ENCODE measurements around the gene ABI3BP.

GRCh38 chr3:100880072-100880471 is 113.1 kb downstream of the ABI3BP start:
- TF ChIP-seq CTCF (IDR thresholded peaks at IDR 0.05) = no peak
- no peak for TF ChIP-seq TEAD4 (IDR thresholded peaks at IDR 0.05; ENCODE audit: borderline replicate concordance, insufficient read depth)
- TF ChIP-seq ZBTB33 (IDR thresholded peaks at IDR 0.05; ENCODE audit: borderline replicate concordance, low read depth) = no peak
- TF ChIP-seq RXRA (IDR thresholded peaks at IDR 0.05; ENCODE audit: borderline replicate concordance, low read depth) = no peak
- TF ChIP-seq YY1 (IDR thresholded peaks at IDR 0.05; ENCODE audit: low read depth) = no peak
- no peak for TF ChIP-seq POLR2AphosphoS5 (IDR thresholded peaks at IDR 0.05; ENCODE audit: low read depth, low read length)
- no peak for TF ChIP-seq TAF1 (IDR thresholded peaks at IDR 0.05; ENCODE audit: borderline replicate concordance, low read depth, low read length)
- no peak for TF ChIP-seq ELF1 (IDR thresholded peaks at IDR 0.05)
- TF ChIP-seq EP300 (IDR thresholded peaks at IDR 0.05; ENCODE audit: borderline replicate concordance in 1 of 2, low read depth in 1 of 2, low read length in 1 of 2) = no peak
